Ishikawa (cell line): ENCODE data around the gene ATP1B1.

Experiments used
- CEBPB ChIP-seq: IDR thresholded peaks from 2 replicates; pipeline ENCODE4 v1.6.1; 2012
- CREB1 ChIP-seq: IDR thresholded peaks from 2 replicates; pipeline ENCODE4 v1.6.1; 2012; ENCODE audit warnings: low read depth
- EP300 ChIP-seq: IDR thresholded peaks from 2 replicates; pipeline ENCODE4 v1.6.1; 2012; ENCODE audit warnings: borderline replicate concordance
- FOXM1 ChIP-seq: IDR thresholded peaks from 2 replicates; pipeline ENCODE4 v1.6.1; 2012; ENCODE audit warnings: low read depth, borderline replicate concordance
- NFIC ChIP-seq: IDR thresholded peaks from 2 replicates; pipeline ENCODE4 v1.6.1; 2012
- TAF1 ChIP-seq: IDR thresholded peaks from 2 replicates; pipeline ENCODE4 v1.6.1; 2012; ENCODE audit warnings: low read depth, mild to moderate bottlenecking
- ZBTB7A ChIP-seq: IDR thresholded peaks from 2 replicates; pipeline ENCODE4 v1.6.1; 2012; ENCODE audit warnings: low read depth
- TF ChIP-seq, protein P1 (sequence below): IDR thresholded peaks from 2 replicates; pipeline ENCODE4 v1.6.1; 2012
- TF ChIP-seq, protein P2 (sequence below): IDR thresholded peaks from 2 replicates; pipeline ENCODE4 v1.6.1; 2012

DNA sequence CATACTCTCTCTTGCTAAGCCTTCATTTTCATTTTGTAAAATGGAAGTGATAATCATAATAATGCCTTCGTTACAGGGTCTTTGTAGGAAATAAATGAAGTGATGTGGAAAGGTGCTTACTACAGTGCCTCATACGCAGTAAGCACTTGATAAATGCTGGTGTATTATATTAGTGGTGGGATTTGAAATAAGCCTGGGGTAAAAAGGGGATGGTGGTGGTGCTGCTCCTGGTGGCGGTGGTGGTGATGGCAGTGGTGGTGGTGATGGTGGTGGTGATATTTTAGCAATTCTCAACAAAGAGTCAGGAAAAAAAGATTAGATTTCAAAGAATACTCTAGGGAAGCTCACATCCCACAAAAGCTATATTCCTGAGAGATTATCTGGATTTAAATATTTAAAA lies 35.5 kb upstream of the ATP1B1 start:
- TF ChIP-seq TAF1 (no peak), NFIC (no peak), CREB1 (no peak), EP300 (no peak), ZBTB7A (no peak), CEBPB (no peak), FOXM1 (no peak)
- TF ChIP-seq, protein P1, sequence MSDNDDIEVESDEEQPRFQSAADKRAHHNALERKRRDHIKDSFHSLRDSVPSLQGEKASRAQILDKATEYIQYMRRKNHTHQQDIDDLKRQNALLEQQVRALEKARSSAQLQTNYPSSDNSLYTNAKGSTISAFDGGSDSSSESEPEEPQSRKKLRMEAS, result no peak
- TF ChIP-seq, protein P2, sequence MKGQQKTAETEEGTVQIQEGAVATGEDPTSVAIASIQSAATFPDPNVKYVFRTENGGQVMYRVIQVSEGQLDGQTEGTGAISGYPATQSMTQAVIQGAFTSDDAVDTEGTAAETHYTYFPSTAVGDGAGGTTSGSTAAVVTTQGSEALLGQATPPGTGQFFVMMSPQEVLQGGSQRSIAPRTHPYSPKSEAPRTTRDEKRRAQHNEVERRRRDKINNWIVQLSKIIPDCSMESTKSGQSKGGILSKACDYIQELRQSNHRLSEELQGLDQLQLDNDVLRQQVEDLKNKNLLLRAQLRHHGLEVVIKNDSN, result no peak
